Hematopoietic multipotent progenitor cell treated with erythropoietin and hydrocortisone succinate and interleukin-3 and kit ligand, for 17 days (in vitro differentiated cells): Measurements from ENCODE around the gene RPN1.

ENCODE experiments used
- DNase-seq: peaks from one replicate; pipeline ENCODE4 v3.0.0-alpha.2; 2015; ENCODE audit warnings: low spot score

RPN1 gene

DNA sequence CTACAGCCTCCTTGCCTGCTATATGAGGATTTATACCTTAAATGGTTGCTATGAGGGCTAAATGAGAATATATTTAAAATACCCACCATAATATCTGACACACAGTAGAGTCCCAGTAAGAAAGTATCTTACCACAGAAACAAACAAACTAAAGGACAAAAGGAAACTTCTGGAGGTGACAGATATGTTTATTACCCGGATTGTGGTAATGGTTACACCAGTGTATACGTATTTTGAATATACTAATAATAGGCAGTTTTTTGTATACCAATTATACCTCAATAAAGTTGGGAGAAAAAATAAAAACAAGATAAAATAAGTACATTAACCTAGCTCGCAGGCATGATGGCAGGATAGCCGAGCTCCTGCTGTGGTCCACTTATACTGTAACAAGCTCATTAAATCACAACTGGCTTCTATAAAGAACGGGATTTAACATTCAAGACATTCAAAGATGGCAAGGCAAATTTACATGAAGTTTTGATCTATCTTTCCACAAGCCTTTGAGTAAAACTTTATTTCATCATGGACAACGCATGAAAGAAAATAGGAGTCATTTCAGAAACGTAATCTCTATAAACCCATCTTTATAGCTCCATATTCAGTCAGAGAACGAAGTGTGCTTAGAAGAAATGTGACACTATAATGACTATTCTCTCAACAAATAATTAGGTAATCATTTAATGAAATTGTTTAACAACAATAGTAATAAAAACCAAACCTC is 1.5 kb downstream of the RPN1 start:
- no peak for DNase-seq

DNA sequence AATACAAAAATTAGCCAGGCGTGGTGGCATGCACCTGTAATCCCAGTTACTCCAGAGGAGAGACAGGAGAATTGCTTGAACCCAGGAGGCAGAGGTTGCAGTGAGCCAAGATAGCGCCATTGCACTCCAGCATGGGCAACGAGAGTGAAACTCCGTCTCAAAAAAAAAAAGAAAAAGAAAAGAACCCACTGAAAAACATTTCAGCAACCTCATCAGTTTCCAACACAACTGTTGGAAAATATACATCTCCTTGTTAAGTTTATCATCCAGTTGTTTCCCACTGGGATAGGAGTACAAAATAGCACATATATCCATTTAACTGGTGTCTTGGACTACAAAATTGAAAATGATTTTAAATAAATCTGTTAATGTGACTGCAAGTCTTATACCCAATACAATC is 2.2 kb downstream of the RPN1 start:
- no peak for DNase-seq

DNA sequence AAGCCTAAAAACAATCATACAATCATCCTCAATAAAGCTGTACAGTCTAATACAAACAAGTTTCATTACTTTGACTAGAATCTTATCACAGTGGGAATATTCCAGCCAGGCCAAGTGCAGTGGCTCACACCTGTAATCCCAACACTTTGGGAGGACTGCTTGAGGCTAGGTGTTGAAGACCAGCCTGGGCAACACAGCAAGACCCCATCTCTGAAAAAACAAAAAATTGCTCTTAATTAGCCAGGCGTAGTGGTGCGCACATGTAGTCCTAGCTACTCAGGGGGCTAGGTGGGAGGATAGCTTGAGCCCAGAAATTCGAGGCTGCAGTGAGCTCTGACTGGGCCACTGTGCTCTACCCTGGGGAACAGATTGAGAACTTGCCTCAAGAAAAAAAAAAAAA is 3.3 kb downstream of the RPN1 start:
- DNase-seq, result no peak

DNA sequence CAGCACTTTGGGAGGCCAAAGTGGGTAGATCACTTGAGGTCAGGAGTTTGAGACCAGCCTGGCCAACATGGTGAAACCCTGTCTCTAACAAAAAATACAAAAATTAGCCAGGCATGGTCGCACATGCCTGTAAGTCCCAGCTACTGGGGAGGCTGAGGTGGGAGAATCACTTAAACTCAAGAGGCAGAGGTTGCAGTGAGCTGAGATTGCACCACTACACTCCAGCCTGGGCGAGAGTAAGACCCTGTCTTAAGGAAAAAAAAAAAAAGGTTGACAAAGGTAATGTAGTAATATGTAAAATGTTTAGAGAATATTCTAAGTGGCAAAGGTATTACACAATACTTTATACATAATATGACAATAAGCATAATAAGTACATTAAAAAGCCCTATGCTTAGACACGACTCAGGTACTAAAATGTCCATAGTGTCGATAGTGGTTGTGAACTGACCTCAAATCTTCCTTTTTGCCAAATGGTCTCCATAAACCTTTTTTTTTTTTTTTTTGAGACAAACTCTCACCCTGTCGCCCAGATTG is 16.5 kb downstream of the RPN1 start:
- DNase-seq, result no peak

DNA sequence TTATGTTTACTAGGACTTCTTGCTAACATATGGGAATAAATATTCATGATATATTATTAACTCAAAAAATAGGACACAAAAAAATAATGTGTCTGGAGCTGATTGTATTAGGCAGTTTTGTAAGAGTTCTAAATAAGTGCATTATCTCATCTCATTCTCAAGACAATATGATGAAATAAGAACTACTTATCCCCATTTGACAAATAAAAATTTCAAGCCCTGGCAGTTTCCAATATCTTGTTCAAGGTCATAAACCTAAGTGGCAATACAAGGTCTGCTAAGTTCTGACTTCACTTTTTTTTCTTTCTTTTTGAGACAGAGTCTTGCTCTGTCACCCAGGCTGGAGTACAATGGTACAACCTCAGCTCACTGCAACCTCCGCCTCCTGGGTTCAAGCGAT is 18.3 kb downstream of the RPN1 start:
- no peak for DNase-seq

DNA sequence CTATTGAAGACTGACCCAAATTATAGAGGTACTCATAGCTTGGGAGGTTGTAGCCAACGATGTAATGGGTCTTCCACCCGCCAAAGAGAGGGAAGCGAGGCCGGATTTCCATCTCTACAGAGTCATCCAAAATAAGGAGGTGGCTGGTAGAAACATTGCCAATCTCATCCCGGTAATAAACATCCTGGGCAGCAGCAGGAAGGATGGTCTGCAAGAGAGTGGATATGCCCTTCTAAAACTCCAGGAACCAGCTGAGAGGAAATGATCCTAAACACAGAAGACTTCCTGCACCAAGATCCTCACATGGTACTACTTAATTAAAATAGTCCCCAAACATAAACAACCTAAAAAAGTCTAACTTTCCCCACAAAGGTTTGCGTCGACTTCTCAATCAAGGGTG is 20.7 kb downstream of the RPN1 start:
- no peak for DNase-seq

DNA sequence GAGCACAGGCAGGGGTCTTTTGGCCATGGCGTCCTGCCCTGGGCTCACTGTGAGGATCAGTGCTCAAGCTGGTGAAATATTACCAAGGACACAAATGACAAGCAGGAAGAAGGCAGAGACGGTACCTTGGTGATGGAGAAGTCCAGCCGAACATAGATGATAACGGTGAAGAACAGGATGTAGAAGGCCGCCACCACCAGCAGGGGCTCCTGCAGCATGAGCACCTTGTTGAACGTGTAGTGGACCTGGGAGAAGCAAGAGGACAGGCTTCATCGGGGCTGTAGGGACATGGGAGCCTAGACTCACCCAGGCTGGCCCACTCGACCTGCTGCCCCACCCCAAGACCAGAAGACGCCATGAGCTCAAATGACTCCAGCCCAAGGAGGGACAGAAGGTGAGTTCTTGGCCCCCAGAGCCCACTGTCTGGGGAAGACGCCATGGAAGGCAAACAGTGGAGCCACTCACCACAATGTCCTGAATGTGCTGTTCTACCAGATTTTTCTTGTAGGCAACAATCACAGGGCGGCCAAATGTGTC is 25.1 kb downstream of the RPN1 start:
- DNase-seq, result no peak

DNA sequence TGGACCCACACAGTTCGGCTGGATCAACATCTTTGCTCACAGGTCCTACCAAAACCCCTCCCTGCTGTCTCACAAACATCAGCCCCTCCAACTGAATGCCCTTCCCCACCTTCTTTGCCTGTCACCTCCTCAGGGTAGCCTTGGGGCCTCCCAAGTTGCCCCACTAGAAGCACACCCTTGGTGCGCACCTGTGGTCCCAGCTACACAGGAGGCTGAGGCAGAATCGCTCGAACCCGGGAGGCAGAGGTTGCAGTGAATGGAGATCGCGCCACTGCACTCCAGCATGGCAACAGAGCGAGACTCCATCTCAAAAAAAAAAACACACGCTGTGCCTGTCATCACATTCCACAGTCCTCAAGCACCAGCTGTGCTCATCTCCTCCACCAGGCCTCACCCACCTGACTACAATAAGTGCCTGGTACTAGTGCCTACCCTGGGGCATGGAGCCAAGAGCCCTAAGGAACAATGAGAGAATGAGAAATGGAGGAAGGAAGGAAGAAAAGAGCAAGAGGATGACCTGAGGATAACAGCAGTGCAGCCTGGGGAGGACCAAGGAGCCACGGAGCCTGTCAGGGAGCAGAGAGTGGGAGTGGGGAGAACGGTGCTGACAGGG is 26.0 kb downstream of the RPN1 start:
- no peak for DNase-seq

DNA sequence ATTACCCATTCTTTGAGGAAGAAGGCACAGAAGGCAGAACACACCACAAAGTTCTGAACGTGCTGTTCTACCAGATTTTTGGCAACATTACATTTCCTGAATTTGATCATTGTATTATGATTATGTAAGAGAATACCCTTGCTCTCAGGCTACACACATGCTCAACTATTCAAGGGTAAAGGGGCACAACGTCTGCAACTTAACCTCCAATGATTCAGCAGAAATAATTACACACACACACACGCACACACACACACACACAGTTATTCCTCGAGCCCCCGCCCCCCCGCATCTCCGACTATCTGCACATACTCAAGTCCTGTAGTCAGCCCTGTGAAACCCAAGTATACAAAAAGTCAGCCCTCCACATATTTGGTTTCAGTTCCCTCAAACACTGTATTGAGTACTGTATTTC is 26.8 kb downstream of the RPN1 start:
- DNase-seq, result no peak

DNA sequence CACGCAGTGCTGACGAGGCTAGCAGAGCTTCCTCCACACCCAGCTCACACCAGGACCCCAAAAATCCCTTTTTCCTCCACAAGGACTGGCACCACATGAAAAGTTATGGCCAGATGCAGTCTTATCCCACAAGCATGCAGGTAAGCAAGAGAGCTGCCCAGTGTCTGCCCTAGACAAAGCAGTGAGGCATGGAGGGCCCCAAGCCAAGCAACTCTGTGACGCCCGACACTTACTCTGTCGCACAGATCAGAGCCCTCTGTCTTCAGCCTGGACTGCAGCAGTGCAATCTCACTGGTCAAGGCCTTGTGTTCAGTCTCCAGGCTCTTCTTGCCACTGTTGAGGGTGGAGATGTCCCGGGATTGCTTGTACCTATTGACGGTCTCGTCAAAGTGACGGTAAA is 28.7 kb downstream of the RPN1 start:
- DNase-seq, result no peak

DNA sequence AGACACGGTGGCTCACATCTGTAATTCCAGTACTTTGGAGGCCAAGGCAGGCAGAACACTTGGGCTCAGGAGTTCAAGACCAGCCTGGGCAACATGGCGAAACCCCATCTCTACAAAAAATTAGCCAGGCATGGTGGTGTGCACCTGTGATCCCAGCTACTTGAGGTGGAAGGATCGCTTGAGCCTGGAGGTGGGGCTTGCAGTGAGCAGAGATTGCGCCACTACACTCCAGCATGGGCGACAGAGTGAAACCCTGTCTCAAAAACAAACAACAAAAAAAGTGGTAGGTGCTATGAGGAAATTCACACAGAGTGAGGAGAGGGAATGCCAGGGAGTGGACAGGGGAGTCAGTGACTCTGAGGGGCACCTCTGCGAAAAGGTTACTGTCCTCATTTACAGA is 29.4 kb downstream of the RPN1 start:
- DNase-seq, result no peak

DNA sequence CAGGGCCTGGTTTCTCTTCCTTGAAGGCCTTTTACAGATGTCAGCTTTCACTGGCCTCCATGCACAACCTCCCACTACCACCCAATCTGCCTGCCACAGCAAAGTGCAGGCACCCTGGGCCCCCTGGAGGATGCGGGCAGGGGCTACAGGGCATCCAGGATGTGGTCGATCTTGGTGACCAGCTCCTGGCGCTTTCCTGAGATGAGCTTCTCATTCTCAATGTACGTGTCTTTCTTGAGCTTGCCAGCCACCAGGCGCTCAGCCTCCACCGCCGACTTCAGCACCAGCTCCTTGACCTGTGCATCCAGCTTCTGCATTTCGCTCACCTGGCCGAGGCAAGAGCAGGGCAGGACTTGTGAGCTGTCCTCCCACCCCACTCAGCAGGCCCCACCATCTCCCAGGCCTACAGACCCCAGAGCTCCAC is 30.3 kb downstream of the RPN1 start:
- no peak for DNase-seq

DNA sequence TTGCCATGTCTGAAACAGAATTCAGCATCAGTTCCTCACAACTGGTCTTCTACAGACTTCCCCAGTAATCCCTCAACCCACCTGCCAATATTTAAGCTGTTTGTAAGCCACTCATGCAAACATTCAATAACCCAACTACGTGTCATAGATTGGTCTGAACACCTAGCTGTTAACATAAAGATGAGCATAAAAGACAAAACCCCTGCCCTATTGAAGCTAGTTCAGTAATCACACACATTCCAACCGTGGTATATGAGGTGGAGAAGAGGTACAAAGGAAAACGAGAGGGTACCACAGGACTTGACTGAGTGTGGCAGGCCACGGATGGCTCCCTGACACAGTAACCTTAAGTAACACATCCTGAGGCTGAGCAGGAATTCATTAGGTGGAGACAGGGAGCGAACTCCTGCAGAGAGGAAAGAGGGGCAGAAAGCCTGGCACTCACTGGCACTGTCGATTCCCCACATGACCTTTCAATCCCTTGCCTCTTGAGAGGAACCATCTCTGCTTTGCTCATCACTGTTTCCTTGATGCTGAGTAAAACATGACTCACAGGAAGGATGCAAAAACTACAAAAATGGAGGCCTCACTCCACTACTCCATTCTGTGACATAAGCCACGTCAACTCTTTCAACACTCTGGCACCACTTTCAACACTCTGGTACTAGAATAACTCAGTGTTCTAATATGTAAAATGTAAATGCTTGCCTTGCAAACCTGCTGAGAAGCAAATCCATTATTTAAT is 31.3 kb downstream of the RPN1 start:
- no peak for DNase-seq

DNA sequence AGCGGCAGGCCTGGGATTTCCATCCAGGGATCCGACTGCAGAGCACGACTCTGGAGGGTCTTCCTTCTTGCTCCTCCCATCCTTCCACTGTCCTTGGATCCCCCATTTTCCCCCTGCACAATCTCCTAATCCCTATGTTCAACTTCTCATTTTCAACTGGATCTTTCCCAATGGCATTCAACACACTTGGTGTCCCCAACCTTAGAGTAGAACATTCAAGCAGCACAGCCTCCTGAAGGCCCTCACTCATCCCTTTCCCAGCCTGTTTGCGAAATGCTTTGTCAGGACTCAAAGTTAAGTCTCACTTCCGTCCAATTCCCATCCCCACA is 32.3 kb downstream of the RPN1 start:
- DNase-seq, result peak; percentile 13

DNA sequence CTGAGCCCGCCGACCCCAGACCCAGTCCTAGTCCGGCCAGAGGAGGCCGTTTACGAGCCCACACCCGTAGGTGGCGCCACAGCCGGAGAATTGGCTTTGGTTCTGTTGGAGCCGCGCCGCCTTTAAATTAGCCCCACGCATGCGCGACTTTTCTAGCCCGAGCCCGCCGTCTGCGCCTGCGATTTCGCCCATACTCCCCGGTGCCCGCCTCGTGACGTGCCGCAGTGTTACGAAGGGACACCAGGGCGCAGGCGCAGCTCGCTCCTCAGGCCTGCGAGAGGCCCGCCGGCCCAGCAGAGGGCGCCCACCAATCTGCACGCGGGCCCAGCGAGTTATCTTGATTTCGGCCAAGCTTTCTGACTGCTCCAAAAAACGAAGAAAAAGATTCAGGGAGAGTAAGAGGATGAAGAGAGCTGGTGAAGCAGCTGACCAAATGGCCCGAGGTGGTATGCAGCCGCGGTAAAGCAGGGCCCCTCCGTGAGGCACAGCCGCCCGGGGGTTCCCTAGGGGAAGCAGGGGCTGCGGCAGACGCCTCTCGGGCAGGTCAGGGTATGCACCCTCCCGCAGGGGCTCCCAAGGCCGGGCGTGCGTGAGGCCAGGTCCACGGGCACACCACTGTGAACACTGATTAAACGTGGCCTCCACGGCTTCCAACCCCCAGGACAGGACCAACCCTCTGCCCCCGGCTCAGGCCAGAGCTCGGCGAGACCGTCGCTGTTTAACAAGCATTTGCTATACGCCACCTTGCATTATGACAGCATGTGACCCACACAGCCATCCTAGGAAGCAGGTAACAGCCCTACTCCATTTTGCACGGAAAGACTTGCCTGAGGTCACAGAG is 32.8 kb downstream of the RPN1 start:
- peak; percentile 99 for DNase-seq

DNA sequence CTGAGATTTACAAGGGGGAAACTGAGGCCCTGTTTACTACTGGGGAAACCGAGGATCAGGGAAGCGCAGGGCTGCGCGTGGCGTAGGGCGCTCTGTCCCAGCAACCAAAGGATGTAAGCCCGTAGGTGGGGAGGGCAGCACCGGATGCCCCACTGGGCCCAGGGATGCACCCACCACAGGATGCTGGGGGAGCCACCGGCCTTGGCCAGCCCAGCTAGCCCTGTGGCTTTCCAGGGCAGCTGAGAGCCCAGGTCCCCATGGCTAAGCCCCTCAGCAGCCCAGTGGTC is 33.4 kb downstream of the RPN1 start:
- no peak for DNase-seq

DNA sequence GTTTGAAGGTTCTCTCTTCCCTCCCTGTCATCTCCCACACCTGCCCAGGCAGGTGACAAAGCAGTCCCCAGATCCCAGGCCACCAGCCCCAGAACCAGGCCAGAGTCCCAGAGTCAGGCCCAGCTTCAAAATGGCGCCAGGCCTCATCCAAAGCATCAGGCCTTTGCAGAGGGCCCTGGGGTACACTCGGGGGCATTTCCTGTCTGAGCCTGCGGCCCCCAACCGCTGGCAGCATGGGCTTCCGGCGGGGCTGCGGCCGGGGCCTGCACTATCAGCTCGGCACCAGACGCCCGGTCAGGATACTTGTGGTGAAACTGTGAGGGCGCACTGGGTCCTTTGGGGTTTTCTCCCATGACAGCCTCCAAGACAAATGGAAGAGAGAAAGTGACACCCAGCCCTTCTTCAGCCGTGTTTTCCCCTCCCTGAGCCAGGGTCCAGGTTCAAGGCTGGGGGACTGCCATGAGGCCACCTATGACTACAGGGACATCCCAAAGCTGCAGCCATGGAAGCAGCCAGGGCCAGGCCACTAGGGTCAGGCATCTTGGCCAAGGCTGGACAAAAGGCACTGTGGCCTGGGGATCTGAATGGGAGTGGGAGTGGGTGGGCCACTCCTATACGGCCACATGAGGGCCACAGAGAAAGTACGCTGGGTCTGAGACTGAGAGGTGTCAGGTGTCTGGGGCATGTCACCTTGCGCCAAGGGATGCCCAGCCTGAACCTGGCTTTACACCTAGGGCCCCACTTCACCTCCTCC is 33.9 kb downstream of the RPN1 start:
- DNase-seq, result peak; percentile 7

DNA sequence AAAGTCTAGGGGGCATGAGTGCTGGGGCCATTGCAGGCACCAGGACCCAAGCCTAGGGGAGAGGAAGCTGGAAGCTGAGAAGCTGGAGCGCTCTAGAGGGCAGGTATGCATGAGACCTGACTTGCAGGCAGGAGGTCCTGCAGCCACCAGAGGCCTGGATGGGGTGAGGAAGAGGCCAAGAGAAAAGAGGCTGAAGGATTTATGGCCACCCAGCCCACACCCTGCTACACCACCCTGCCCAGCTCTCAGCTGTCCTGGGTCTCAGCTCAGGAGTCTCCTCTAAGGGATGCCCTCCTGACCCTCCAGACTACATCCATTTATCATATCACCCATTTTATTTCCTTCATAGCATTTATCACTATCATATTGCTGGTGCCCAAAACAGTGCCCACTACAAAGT is 36.5 kb downstream of the RPN1 start:
- no peak for DNase-seq

DNA sequence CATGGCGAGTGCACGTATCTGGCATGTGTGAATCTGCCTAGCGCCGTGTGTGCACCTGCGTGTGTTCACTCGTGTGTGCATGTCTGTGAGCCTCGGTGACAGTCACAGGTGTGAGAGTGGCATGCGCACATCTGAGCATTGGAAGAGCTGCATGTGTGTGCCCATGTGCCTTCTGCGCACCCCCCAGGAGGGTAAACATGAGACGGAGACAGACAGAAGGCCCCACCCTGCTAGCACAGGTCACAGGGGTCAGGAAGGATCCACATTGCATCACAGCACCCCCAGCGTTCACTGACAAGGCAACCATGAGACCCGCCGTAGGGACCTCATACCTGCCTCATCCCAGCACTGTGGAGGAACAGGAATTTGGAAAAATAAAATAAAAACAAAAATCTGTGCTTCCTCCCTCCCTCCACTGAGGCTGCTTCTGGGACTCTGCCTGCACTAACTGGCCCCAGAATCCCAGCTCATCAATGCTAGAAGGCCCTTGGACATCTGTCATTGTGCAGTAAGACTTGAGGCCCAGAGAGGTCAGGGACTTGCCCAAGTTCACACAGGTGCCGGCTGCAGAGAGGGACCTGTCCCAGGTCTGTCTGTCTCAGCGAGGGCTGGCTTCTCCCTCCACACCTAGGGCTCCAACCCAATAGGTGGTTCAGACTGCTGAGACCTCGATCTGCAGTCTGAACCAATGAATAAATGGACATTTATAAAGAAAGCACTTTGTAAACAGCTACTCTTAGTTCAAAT is 37.4 kb downstream of the RPN1 start:
- DNase-seq, result no peak

DNA sequence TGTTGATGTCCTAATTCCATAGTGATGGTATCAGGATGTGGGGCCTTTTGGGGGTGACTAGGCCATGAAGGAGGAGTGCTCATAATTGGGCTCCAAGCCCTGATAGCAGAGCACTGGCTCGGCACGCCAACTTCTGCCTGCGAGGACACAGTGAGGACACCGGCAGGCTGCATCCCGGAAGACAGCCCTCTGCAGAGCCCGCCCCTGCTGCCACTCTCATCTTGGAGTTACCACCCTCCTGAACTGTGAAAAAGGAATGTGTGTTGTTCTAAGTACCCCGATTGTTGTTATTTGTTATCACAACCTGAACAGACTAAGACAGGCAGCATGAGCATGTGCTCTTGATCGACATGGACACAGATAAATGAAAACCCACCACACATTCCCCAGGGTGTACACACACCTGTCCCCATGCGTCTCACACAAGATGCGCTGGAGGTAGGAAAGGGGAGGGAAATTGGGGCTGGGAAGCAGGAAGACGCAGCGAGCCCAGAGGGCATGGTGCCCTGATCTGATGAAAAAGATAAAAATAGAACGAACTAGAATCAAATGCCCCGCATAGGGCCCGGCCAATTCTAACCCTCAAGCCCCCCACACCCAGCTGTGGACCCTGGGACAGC is 40.1 kb downstream of the RPN1 start:
- no peak for DNase-seq
